Right hindlimb (tissue), 1 donor: ENCODE data around the gene ENGASE.

Source experiments
- DNase-seq: peaks from one replicate; pipeline ENCODE4 v3.0.0-alpha.2; 2018

ENGASE gene

GRCh38 chr17:79095345-79096055 lies 20.9 kb downstream of the ENGASE start:
- DNase-seq = no peak

- no peak for DNase-seq
Measured at GRCh38 chr17:79096477-79096876, 21.9 kb downstream of the ENGASE start.

GRCh38 chr17:79097226-79098055 lies 22.8 kb downstream of the ENGASE start:
- DNase-seq = no peak

- DNase-seq = no peak
Measured at GRCh38 chr17:79098282-79098867, 23.8 kb downstream of the ENGASE start.

GRCh38 chr17:79100405-79100804 lies 25.8 kb downstream of the ENGASE start:
- no peak for DNase-seq

- no peak for DNase-seq
Measured at GRCh38 chr17:79101111-79101673, 26.6 kb downstream of the ENGASE start.

- DNase-seq = no peak
Measured at GRCh38 chr17:79102214-79102613, 27.6 kb downstream of the ENGASE start.

GRCh38 chr17:79104898-79105600 lies 30.4 kb downstream of the ENGASE start:
- DNase-seq = no peak

- DNase-seq = no peak
Measured at GRCh38 chr17:79105937-79106336, 31.3 kb downstream of the ENGASE start.

GRCh38 chr17:79106958-79107357 lies 32.3 kb downstream of the ENGASE start:
- DNase-seq = no peak

GRCh38 chr17:79107499-79108231 lies 33.0 kb downstream of the ENGASE start:
- no peak for DNase-seq

- DNase-seq = no peak
Measured at GRCh38 chr17:79108232-79108850, 33.7 kb downstream of the ENGASE start.

GRCh38 chr17:79108870-79109269 lies 34.2 kb downstream of the ENGASE start:
- no peak for DNase-seq

GRCh38 chr17:79109584-79109983 lies 35.0 kb downstream of the ENGASE start:
- no peak for DNase-seq

- no peak for DNase-seq
Measured at GRCh38 chr17:79111097-79111496, 36.5 kb downstream of the ENGASE start.

- no peak for DNase-seq
Measured at GRCh38 chr17:79112471-79112870, 37.8 kb downstream of the ENGASE start.

GRCh38 chr17:79113699-79114457 lies 39.3 kb downstream of the ENGASE start:
- DNase-seq = no peak

GRCh38 chr17:79114458-79115301 lies 40.1 kb downstream of the ENGASE start:
- DNase-seq = peak; percentile 77

- no peak for DNase-seq
Measured at GRCh38 chr17:79115487-79115886, 40.9 kb downstream of the ENGASE start.
